Islet precursor cell (in vitro differentiated cells): ENCODE data around the gene ADAMTSL5.
"Not testable (repeated sequence)": the region's sequence is repeated elsewhere in the genome, so short reads cannot be mapped to it uniquely, and the experiment has no call there.

Experiments used
- DNase-seq: peaks from one replicate; pipeline ENCODE4 v3.0.0-alpha.2; 2018

The ADAMTSL5 gene

GRCh38 chr19:1477056-1477455 lies 35.8 kb downstream of the ADAMTSL5 start:
- not testable (repeated sequence) for DNase-seq

- no peak for DNase-seq
These were observed 36.9 kb downstream of the ADAMTSL5 start for GRCh38 chr19:1475751-1476437.

DNA sequence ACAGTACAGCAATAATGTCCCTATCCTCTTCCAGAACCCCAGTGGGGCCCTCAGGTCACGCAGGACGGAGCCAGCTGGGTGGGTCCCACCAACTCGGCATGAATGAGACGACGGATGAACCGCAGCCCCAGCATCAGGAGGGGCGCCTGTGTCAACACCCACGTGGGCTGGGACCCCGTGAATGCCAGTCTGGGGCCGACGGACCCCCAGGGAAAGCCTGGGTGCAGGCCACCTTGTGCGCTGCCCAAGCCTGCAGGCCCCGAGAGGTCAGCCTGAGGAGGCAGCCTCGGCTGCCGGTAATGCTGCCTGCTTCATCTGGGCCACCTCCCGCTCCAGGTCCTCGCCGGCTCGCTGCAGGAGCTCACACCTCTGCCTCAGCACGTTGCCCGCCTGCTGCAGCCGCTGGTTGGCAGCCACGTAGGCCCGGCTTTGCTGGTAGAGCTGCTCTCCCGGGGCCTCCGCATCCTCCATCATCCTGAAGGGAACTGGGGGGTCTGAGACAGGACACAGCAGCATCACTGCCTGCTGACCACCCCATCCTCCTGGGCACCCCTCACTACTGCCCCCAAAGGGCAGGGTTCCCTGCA lies 38.0 kb downstream of the ADAMTSL5 start:
- DNase-seq, result no peak

GRCh38 chr19:1474011-1474764 lies 38.6 kb downstream of the ADAMTSL5 start:
- no peak for DNase-seq

GRCh38 chr19:1473085-1473851 lies 39.6 kb downstream of the ADAMTSL5 start:
- no peak for DNase-seq

- no peak for DNase-seq
These were observed 40.4 kb downstream of the ADAMTSL5 start for GRCh38 chr19:1472231-1473084.

DNA sequence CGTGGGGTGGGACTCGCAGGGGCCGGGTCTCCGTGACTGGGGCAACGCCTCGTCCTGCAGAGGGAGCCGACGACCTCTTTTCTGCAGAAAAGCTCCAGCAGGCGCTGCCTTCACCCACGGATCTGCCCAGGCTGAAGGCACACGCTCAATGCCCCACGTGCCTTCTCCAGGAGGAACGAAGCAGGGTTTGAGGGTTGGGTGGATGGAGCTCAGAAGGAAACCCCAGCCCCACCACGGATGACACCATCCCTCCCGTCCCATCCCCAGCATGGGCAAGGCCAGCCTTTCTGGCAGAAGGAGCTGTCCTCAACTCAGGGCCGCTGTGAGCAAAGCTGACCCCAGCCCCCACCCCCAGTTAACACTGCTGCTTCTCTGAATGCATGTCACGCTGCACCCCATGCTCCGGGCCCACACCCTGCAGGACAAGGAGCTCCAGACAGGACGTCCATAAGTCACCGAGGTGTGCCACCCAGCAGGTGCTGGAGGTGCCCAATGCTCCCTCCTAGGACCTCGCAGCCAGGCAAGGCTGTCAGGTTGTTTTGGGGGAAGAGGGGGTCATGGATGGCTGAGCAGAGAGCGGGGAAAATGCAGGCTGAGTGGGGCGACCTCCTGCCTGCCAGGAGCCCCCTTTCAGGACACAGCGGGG lies 41.2 kb downstream of the ADAMTSL5 start:
- no peak for DNase-seq

- DNase-seq, result no peak
These were observed 41.8 kb downstream of the ADAMTSL5 start for GRCh38 chr19:1471010-1471514.

DNA sequence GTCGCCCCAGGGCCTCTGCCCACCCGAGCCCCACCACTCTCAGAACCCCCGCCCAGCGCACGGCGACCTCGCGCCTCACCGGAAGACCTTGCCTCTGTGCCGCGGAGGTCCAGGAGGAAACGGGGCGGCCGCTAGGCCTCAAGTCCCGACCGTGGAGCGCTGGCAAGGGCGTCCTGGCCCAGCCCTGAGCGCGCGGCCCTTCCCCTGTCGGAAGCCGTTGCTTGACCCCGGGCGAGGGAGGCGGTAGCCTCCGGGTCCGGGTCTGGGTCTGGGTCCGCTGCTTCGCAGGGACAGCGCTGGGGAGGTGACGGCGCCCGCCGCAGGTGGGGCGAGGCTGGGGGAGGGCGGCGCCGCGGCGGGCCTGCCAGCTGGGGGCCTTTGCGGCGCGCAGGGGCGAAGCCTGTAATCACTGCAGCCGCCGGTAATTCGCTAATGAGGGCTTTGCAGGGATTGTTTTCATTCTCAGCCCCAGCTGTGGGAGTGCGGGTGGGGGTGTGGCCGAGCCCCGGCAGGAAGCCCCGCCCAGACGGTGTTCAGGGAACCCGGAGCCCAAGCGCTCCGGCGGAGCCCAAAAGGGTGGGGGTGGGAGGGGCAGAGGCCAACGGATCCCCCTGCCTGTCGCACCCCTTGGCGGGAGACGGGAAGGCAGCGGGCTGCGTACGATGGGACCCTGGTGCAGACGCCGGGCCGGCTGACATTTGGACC lies 42.4 kb downstream of the ADAMTSL5 start:
- DNase-seq, result peak; percentile 76

GRCh38 chr19:1470055-1470304 lies 42.8 kb downstream of the ADAMTSL5 start:
- no peak for DNase-seq

DNA sequence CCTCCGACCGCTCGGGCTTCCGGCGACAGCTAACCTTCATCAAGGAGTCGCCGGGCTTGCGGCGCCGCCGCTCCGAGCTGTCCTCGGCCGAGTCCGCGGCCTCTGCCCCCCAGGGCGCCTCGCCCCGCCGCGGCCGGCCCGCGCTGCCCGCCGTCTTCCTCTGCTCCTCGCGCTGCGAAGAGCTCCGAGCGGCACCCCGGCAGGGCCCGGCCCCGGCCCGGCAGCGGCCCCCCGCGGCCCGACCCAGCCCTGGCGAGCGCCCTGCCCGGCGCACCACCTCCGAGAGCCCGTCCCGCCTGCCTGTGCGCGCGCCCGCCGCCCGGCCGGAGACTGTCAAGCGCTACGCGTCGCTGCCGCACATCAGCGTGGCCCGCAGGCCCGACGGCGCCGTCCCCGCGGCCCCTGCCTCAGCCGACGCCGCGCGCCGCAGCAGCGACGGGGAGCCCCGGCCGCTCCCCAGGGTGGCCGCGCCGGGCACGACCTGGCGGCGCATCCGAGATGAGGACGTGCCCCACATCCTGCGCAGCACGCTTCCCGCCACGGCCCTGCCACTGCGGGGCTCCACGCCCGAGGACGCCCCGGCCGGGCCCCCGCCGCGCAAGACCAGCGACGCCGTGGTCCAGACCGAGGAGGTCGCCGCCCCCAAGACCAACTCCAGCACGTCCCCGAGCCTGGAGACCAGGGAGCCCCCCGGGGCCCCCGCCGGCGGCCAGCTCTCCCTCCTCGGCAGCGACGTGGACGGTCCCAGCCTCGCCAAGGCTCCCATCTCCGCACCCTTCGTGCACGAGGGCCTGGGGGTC lies 43.4 kb downstream of the ADAMTSL5 start:
- DNase-seq, result no peak

DNA sequence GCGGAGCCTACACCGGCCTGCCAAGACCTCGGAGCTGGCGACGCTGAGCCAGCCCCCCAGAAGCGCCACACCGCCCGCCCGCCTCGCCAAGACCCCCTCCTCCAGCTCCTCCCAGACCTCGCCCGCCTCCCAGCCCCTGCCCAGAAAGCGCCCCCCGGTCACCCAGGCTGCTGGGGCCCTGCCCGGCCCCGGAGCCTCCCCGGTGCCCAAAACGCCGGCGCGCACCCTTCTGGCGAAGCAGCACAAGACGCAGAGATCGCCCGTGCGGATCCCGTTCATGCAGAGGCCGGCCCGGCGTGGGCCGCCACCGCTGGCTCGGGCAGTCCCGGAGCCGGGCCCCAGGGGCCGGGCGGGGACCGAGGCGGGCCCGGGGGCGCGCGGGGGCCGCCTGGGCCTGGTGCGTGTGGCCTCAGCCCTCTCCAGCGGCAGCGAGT lies 44.0 kb downstream of the ADAMTSL5 start:
- DNase-seq, result no peak

DNA sequence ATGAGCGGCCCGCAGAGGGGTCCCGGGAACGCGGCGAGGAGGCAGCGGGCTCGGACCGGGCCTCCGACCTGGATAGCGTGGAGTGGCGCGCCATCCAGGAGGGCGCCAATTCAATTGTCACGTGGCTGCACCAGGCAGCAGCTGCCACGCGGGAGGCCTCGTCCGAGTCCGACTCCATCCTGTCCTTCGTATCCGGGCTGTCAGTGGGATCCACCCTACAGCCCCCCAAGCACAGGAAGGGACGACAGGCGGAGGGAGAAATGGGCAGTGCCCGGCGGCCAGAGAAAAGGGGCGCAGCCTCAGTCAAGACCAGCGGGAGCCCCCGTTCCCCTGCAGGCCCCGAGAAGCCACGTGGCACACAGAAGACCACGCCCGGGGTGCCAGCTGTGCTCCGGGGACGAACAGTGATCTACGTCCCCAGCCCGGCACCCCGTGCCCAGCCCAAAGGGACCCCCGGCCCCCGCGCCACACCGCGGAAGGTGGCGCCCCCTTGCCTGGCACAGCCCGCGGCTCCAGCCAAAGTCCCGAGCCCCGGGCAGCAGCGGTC lies 44.5 kb downstream of the ADAMTSL5 start:
- DNase-seq, result no peak

- no peak for DNase-seq
These were observed 45.1 kb downstream of the ADAMTSL5 start for GRCh38 chr19:1467490-1468273.

DNA sequence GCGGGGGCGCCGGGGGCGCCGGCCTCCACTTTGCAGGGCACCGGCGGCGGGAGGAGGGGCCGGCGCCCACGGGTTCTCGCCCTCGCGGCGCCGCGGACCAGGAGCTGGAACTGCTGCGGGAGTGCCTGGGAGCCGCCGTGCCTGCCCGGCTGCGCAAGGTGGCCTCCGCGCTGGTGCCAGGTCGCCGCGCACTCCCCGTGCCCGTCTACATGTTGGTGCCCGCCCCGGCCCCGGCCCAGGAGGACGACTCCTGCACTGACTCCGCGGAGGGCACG lies 45.7 kb downstream of the ADAMTSL5 start:
- DNase-seq, result no peak

DNA sequence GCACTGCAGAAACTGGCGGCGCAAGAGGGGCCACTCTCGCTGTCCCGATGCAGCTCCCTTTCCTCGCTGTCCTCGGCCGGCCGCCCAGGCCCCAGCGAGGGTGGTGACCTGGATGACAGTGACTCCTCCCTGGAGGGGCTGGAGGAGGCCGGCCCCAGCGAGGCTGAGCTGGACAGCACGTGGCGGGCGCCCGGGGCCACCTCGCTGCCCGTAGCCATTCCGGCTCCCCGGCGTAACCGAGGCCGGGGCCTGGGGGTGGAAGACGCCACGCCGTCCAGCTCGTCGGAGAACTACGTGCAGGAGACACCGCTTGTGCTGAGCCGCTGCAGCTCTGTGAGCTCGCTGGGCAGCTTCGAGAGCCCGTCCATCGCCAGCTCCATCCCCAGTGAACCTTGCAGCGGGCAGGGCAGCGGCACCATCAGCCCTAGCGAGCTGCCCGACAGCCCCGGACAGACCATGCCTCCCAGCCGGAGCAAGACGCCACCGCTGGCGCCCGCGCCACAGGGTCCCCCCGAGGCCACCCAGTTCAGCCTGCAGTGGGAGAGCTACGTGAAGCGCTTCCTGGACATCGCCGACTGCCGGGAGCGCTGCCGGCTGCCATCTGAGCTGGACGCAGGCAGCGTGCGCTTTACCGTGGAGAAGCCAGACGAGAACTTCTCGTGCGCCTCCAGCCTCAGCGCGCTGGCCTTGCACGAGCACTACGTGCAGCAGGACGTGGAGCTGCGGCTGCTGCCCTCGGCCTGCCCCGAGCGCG lies 46.2 kb downstream of the ADAMTSL5 start:
- no peak for DNase-seq

DNA sequence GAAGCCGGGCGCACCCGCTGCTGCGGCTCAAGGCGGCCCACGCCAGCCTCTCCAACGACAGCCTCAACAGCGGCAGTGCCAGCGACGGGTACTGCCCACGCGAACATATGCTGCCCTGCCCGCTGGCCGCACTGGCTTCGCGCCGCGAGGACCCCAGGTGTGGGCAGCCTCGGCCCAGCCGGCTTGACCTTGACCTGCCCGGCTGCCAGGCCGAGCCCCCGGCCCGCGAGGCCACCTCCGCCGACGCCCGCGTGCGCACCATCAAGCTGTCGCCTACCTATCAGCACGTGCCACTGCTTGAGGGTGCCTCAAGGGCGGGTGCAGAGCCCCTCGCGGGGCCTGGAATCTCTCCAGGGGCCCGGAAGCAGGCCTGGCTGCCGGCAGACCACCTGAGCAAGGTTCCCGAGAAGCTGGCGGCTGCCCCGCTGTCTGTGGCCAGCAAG lies 46.8 kb downstream of the ADAMTSL5 start:
- DNase-seq, result no peak

DNA sequence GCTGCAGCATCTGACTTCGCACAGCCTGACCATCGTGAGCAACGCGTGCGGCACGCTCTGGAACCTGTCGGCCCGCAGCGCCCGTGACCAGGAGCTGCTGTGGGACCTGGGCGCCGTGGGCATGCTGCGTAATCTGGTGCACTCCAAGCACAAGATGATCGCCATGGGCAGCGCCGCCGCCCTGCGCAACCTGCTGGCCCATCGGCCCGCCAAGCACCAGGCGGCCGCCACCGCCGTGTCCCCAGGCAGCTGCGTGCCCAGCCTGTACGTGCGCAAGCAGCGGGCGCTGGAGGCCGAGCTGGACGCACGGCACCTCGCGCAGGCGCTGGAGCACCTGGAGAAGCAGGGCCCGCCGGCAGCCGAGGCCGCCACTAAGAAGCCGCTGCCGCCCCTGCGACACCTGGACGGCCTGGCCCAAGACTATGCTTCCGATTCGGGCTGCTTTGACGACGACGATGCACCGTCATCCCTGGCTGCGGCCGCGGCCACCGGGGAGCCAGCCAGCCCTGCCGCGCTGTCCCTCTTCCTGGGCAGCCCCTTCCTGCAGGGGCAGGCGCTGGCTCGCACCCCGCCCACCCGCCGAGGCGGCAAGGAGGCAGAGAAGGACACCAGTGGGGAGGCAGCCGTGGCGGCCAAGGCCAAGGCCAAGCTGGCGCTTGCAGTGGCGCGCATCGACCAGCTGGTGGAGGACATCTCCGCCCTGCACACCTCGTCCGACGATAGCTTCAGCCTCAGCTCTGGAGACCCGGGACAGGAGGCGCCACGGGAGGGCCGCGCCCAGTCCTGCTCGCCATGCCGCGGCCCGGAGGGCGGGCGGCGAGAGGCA lies 47.4 kb downstream of the ADAMTSL5 start:
- peak; percentile 85 for DNase-seq
